ENCODE results near the gene SLAIN2.

- TF ChIP-seq, protein P1, sequence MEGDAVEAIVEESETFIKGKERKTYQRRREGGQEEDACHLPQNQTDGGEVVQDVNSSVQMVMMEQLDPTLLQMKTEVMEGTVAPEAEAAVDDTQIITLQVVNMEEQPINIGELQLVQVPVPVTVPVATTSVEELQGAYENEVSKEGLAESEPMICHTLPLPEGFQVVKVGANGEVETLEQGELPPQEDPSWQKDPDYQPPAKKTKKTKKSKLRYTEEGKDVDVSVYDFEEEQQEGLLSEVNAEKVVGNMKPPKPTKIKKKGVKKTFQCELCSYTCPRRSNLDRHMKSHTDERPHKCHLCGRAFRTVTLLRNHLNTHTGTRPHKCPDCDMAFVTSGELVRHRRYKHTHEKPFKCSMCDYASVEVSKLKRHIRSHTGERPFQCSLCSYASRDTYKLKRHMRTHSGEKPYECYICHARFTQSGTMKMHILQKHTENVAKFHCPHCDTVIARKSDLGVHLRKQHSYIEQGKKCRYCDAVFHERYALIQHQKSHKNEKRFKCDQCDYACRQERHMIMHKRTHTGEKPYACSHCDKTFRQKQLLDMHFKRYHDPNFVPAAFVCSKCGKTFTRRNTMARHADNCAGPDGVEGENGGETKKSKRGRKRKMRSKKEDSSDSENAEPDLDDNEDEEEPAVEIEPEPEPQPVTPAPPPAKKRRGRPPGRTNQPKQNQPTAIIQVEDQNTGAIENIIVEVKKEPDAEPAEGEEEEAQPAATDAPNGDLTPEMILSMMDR (IDR thresholded peaks at IDR 0.05), result no peak
- TF ChIP-seq POLR2A (IDR thresholded peaks at IDR 0.05) (no peak), POLR2AphosphoS5 (IDR thresholded peaks at IDR 0.05) (no peak), EP300 (IDR thresholded peaks at IDR 0.05) (no peak)
Observed at GRCh38 chr4:48333587-48333986, 7.7 kb upstream of the SLAIN2 start.
